OCI-LY1 (cell line): Measurements from ENCODE around the gene PIEZO1.

Experiments
- H2AFZ ChIP-seq: fragments of 200-600 bp; sonication (generic), shearing (Covaris generic); 2 replicates; pipeline ENCODE4 v1.6.0; 2014; ENCODE audit warnings: antibody characterized with exemption, mild to moderate bottlenecking, low read length
- H3F3A ChIP-seq: fragments of 200-600 bp; sonication (generic), shearing (Covaris generic); 2 replicates; pipeline ENCODE4 v1.6.0; 2014; ENCODE audit warnings: mild to moderate bottlenecking, antibody characterized with exemption, low read length, moderate library complexity; ENCODE audit not compliant: insufficient read depth
- H3K27ac ChIP-seq: fragments of 200-600 bp; sonication (generic); 2 replicates; pipeline ENCODE4 v1.5.1; 2014; ENCODE audit warnings: low read length, mixed run types, mild to moderate bottlenecking, low read depth; ENCODE audit not compliant: poor library complexity, severe bottlenecking
- H3K27me3 ChIP-seq: fragments of 200-600 bp; sonication (generic); 2 replicates; pipeline ENCODE4 v1.6.0; 2014; ENCODE audit warnings: antibody characterized with exemption, mild to moderate bottlenecking, low read length, moderate library complexity; ENCODE audit not compliant: insufficient read depth
- H3K36me3 ChIP-seq: fragments of 200-600 bp; sonication (generic); 2 replicates; pipeline ENCODE4 v1.6.1; 2014; ENCODE audit warnings: mild to moderate bottlenecking, antibody characterized with exemption, low read length, moderate library complexity, mixed read lengths; ENCODE audit not compliant: insufficient read depth
- H3K4me1 ChIP-seq: fragments of 200-600 bp; sonication (generic); 2 replicates; pipeline ENCODE4 v1.5.1; 2014; ENCODE audit warnings: mild to moderate bottlenecking, low read length, moderate library complexity; ENCODE audit not compliant: insufficient read depth, severe bottlenecking
- H3K4me2 ChIP-seq: fragments of 200-600 bp; sonication (generic), shearing (Covaris generic); 2 replicates; pipeline ENCODE4 v1.6.1; 2014; ENCODE audit warnings: low read length
- H3K4me3 ChIP-seq: fragments of 200-600 bp; sonication (generic); 2 replicates; pipeline ENCODE4 v1.5.1; 2014; ENCODE audit warnings: low read length, low read depth, mild to moderate bottlenecking, mixed read lengths; ENCODE audit not compliant: poor library complexity, severe bottlenecking
- H3K79me2 ChIP-seq: fragments of 200-600 bp; shearing (Covaris generic); 2 replicates; pipeline ENCODE4 v1.6.1; 2016; ENCODE audit warnings: mixed run types, low read length, mixed read lengths; ENCODE audit not compliant: insufficient read depth
- H3K9ac ChIP-seq: fragments of 200-600 bp; sonication (generic), shearing (Covaris generic); 2 replicates; pipeline ENCODE4 v1.6.1; 2014; ENCODE audit warnings: mild to moderate bottlenecking, low read length, mixed read lengths
- H3K9me2 ChIP-seq: fragments of 200-600 bp; sonication (generic), shearing (Covaris generic); 2 replicates; pipeline ENCODE4 v1.6.1; 2014; ENCODE audit warnings: low read depth, mild to moderate bottlenecking, low read length, mixed read lengths
- H3K9me3 ChIP-seq: fragments of 200-600 bp; shearing (Covaris generic); 2 replicates; pipeline ENCODE4 v1.6.1; 2014; ENCODE audit warnings: low read length, mixed read lengths
- H4K20me1 ChIP-seq: fragments of 200-600 bp; sonication (generic), shearing (Covaris generic); 2 replicates; pipeline ENCODE4 v1.6.0; 2016; ENCODE audit warnings: mild to moderate bottlenecking, low read length; ENCODE audit not compliant: insufficient read depth
- CTCF ChIP-seq: fragments of 200-600 bp; sonication (generic), shearing (Covaris generic); IDR thresholded peaks from 2 replicates; pipeline ENCODE4 v1.5.1; 2017; ENCODE audit warnings: mild to moderate bottlenecking, antibody characterized with exemption, low read length, moderate library complexity, mixed read lengths
- EZH2 ChIP-seq: fragments of 200-600 bp; sonication (generic), shearing (Covaris generic); IDR thresholded peaks from 2 replicates; pipeline ENCODE4 v1.8.0; 2017; ENCODE audit warnings: borderline replicate concordance, mixed run types, mild to moderate bottlenecking, antibody characterized with exemption, low read length, moderate library complexity, mixed read lengths

Gene PIEZO1

DNA sequence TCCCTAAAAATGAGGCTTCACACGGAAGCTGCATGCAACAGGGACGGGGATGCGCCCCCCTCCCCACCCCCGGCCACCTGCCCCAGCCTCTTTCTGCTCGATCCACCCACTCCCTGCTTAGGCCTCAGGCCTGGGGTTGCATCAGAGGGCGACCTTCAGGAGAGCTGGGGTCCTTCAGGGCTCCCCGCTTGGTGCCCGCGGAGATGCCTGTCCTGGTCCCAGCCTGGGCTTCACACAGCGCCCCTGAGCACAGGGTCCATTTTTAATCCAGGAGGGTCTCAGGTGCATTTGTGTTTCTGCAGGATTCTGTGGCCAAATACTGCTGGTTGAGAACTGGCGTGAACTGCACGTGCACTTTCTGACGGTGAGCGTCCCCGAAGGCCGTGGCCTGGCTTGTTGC lies 34.1 kb upstream of the PIEZO1 start:
- Histone ChIP-seq H3K9me3 (no peaks in the 10 kb centered on the region), H2AFZ (no peak overlapping the region), H3K4me3 (no peak overlapping the region), H3K4me2 (no peak overlapping the region), H3F3A (no peaks in the 10 kb centered on the region), H3K36me3 (no peaks in the 10 kb centered on the region), H3K9me2 (no peaks in the 10 kb centered on the region), H3K79me2 (no peaks in the 10 kb centered on the region), H3K9ac (no peak overlapping the region), H3K4me1 (no peaks in the 10 kb centered on the region), H3K27me3 (peaks cover 7% of the 10 kb centered on the region; the same call in 1 of the 2 replicates), H4K20me1 (no peaks in the 10 kb centered on the region), H3K27ac (no peak overlapping the region)
- TF ChIP-seq EZH2 (no peak), CTCF (no peak)

DNA sequence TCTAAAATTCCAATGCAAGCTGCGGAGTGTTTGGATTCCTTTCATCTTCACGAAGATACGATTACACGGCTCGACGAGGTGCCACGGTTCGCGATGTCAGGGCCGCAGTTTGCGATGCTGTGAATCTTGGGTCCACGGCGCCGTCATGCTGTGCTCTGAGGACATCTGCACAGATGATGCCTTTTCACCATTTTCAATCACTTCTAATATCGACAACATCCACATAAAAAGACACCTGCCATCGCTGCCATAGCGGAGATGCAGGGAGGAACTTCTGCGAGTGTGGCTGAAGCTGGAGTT lies 33.5 kb upstream of the PIEZO1 start:
- H4K20me1 ChIP-seq = no peaks in the 10 kb centered on the region
- no peak for TF ChIP-seq CTCF
- TF ChIP-seq EZH2 = no peak
- H3K4me3 ChIP-seq = no peak overlapping the region
- no peak overlapping the region for H3K4me2 ChIP-seq
- no peaks in the 10 kb centered on the region for H3K9me3 ChIP-seq
- no peaks in the 10 kb centered on the region for H3K9me2 ChIP-seq
- H3F3A ChIP-seq = no peaks in the 10 kb centered on the region
- H3K9ac ChIP-seq = no peak overlapping the region
- no peak overlapping the region for H3K27ac ChIP-seq
- no peaks in the 10 kb centered on the region for H3K36me3 ChIP-seq
- no peaks in the 10 kb centered on the region for H3K4me1 ChIP-seq
- H3K79me2 ChIP-seq = no peaks in the 10 kb centered on the region
- no peak overlapping the region for H2AFZ ChIP-seq
- H3K27me3 ChIP-seq = peaks cover 7% of the 10 kb centered on the region; the same call in 1 of the 2 replicates

GRCh38 chr16:88817785-88818574 lies 33.0 kb upstream of the PIEZO1 start:
- no peak overlapping the region for H3K4me2 ChIP-seq
- no peaks in the 10 kb centered on the region for H3K9me2 ChIP-seq
- H3K27ac ChIP-seq = no peak overlapping the region
- no peaks in the 10 kb centered on the region for H3K79me2 ChIP-seq
- no peak overlapping the region for H3K9ac ChIP-seq
- H3K27me3 ChIP-seq = peaks cover 7% of the 10 kb centered on the region; the same call in 1 of the 2 replicates
- no peak overlapping the region for H3K4me3 ChIP-seq
- no peaks in the 10 kb centered on the region for H3K9me3 ChIP-seq
- no peaks in the 10 kb centered on the region for H3K4me1 ChIP-seq
- no peaks in the 10 kb centered on the region for H3K36me3 ChIP-seq
- no peaks in the 10 kb centered on the region for H4K20me1 ChIP-seq
- H3F3A ChIP-seq = no peaks in the 10 kb centered on the region
- TF ChIP-seq EZH2 = no peak
- TF ChIP-seq CTCF = no peak
- no peak overlapping the region for H2AFZ ChIP-seq
